Motor neuron (in vitro differentiated cells): Measurements from ENCODE around the gene TNS4. TPM values are rescaled to one million over a fixed set of nuclear protein-coding genes. Genes with fewer than 3 reads are reported as not detected.
"Not testable (repeated sequence)": the region's sequence is repeated elsewhere in the genome, so short reads cannot be mapped to it uniquely, and the experiment has no call there.

ENCODE experiments used
- ATAC-seq, 8 experiments: fragments of 200-7000 bp; cut with Tn5 transposase; replicated peaks in 6 of 8; 2 replicates each; pipeline ENCODE4 v1.8.0; 2021; ENCODE audit warnings: mild to moderate bottlenecking in 8 of 8, moderate library complexity in 8 of 8
- H3K27ac ChIP-seq, 2 donors: fragments of 250-450 bp; sonication (Bioruptor Pico); 2 replicates each; pipeline ENCODE4 v1.9.0; 2021; ENCODE audit warnings: antibody characterized with exemption in 2 of 2, mild to moderate bottlenecking in 2 of 2, moderate library complexity in 1 of 2
- H3K4me1 ChIP-seq, 2 donors: fragments of 250-450 bp; sonication (Bioruptor Pico); replicated peaks in 1 of 2; 2 replicates each; pipeline ENCODE4 v1.6.1; 2021; ENCODE audit warnings: antibody characterized with exemption in 2 of 2, mild to moderate bottlenecking in 2 of 2, moderate library complexity in 1 of 2
- H3K4me3 ChIP-seq, 5 donors: fragments of 250-450 bp; sonication (Bioruptor Pico); 2 replicates each; pipeline ENCODE4 v1.9.0; 2021; ENCODE audit warnings: antibody characterized with exemption in 5 of 5, mild to moderate bottlenecking in 5 of 5, moderate library complexity in 4 of 5
- WGBS, 10 experiments: fragments of 450-650 bp; shearing (Covaris generic); methylation state at CpG; one replicate each; pipeline ENCODE4 v1.0.0; 2022; 5-methylcytosine and 5-hydroxymethylcytosine counted together
- in situ Hi-C, 9 experiments: fragments of 400-800 bp; cut with MboI; loops; one replicate each; pipeline ENCODE4 v1.15.0; 2021; ENCODE audit warnings: low sequenced_read_pairs in 9 of 9, low pct_unique_long_range_greater_than_20kb in 2 of 9; ENCODE audit not compliant: unreplicated experiment in 9 of 9
- total RNA-seq, 8 experiments: library from RNA; unstranded; fragments of 300-600 nt; gene quantifications; 2 replicates each; pipeline versions ENCODE4 v1.2.3 to v1.2.4, GENCODE V29; 2022

The TNS4 gene, protein sequence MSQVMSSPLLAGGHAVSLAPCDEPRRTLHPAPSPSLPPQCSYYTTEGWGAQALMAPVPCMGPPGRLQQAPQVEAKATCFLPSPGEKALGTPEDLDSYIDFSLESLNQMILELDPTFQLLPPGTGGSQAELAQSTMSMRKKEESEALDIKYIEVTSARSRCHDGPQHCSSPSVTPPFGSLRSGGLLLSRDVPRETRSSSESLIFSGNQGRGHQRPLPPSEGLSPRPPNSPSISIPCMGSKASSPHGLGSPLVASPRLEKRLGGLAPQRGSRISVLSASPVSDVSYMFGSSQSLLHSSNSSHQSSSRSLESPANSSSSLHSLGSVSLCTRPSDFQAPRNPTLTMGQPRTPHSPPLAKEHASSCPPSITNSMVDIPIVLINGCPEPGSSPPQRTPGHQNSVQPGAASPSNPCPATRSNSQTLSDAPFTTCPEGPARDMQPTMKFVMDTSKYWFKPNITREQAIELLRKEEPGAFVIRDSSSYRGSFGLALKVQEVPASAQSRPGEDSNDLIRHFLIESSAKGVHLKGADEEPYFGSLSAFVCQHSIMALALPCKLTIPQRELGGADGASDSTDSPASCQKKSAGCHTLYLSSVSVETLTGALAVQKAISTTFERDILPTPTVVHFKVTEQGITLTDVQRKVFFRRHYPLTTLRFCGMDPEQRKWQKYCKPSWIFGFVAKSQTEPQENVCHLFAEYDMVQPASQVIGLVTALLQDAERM
- total RNA-seq = 1 to 10 TPM in 1 of 8 experiments, under 1 TPM in 6, not detected in 1; 0.08 to 1.0 (median 0.15) TPM

DNA sequence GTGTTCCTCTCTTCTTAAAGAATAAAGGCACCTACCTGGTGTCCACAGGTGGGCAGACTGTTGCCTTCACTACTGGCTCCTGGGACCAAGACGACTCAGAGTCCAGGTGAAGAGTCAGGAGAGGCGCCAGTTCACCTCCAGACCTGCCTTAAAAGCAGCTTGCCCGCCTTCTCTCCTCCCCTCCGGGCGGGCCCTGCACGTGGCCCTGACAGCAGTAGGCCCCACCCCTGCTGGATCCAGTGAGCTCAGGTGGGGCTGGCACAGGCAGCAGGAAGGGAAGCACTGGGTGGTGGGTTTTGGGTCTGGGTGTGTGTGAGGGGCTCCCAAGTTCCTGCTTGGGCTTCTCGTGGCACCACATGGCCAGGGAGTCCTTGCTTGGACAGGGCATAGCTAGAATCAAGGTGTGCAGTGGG, at the start of gene TNS4:
TSS of gene TNS4 (minus strand) at position 125 of the 413 bp plus-strand sequence. CDS start 5,198 bp downstream, outside the sequence.
- ATAC-seq = no peak
- 40 to 100% (median 75%) methylated on average over 1 to 5 of the region's 7 CpGs; no CpG with 5 or more reads in 6 of the 10 experiments for WGBS, 10 experiments
- H3K4me1 ChIP-seq = peaks cover 0 to 6% of the 10 kb centered on the region in 2 donors
- H3K4me3 ChIP-seq = no peak within 1 kb of the TSS
- H3K27ac ChIP-seq = no peak within 1 kb of the TSS
- in situ Hi-C loops = no loop called here

DNA sequence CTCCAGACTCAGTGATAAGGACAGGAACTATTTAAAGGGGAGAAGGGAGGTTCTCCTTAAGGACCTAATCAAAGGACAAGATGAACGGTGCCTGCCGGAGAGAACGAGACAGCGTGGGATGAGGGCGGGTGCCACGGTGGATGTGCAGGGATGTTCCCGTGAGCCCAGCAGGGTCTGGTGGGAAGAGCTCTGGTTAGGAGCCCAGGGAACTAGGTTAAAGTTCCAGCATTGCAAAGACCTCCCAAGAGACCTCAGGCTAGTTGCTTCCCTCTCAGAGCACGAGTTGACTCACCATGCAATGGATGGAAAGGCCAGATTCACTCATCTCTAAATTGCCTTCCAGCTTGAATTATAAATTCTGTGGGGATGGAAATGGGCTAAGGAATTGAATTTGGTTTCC, 49.2 kb upstream of the TNS4 start:
- in situ Hi-C loops = loop anchor here in 1 of 9 experiments (25.0 kb wide), 1 partner anchor 188 kb away; the partner anchor contains the start of gene GJD3
- Histone ChIP-seq H3K4me3 (no peak overlapping the region), H3K27ac (no peak overlapping the region), H3K4me1 (peaks cover 34 to 51% of the 10 kb centered on the region in 2 donors)
- ATAC-seq = peak in 2 of 8 experiments; percentile 10
- WGBS, 10 experiments = 0 to 90% (median 77%) methylated on average over 1 to 8 of the region's 8 CpGs; no CpG with 5 or more reads in 2 of the 10 experiments

DNA sequence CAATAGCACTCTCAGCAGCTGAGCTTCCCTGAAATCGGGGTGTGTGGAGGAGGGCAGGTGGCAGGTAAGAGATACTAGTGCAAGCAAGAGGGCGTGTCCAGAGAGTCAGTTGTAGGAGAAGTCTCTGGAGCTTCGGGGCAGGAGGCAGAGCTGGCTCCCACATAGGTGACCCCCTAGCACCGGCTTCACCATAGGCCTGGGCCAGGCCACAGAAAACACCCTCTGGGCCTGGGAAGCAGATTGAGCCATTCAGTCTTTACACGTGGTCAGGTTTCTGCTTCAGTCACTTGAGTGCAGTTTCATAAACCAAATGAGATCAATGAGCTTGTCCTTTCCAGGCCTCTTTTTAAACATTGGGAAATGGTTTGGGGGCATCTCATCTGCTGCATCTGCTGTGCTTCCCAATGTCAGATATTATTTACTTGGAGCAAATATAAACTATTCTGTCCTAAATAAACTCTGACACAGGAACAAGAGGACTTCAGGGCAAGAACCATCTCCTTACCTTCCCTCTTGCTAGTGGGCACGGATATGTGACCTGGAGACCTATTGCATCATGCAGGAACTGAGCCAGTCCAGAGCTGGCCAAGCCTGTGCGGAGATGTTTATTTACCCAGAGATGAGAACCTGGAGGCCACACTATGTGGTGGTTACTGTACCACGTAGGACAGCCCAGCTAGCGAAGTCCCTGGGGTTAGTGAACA, 47.7 kb upstream of the TNS4 start:
- peak in 4 of 8 experiments; percentile 6 to 31 (median 21) for ATAC-seq
- Histone ChIP-seq H3K4me3 (no peak overlapping the region), H3K27ac (peak overlapping the region; percentile 33 to 57), H3K4me1 (peaks cover 33 to 47% of the 10 kb centered on the region in 2 donors)
- in situ Hi-C loops = loop anchor here in 3 of 9 experiments (25.0 kb wide), 2 partner anchors 112 to 187 kb away; partner anchors contain the start of genes GJD3 (in 2 of the 3) and IGFBP4 (in 1 of the 3)
- 0 to 100% (median 80%) methylated on average over 1 to 6 of the region's 9 CpGs; no CpG with 5 or more reads in 2 of the 10 experiments for WGBS, 10 experiments

DNA sequence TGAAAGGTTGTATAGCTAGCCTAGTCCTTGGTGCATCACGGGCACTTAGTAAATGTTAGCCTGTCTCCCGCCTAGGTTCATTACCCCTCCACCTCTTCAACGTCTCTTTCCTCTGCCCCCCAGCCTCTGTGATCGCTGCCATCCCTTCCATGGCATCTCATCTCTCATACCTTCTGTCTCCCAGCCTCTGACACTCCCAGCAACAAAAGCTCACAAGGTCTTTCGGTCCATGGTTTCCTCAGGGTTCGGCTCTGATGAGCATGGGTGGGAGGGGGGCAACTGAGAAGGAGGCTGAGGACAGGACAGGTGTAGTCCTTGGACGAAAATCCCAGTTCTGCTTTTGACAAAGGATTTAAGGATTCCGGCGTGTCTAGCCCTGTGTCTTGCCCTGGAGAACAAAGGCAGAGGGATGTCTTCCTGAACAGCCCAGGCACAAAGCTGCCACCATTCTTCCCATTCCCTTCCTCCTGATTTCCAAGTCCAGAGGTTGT, 47.1 kb upstream of the TNS4 start:
- no peak for ATAC-seq
- H3K4me1 ChIP-seq = peaks cover 29 to 44% of the 10 kb centered on the region in 2 donors
- in situ Hi-C loops = loop anchor here in 3 of 9 experiments (25.0 kb wide), 2 partner anchors 111 to 186 kb away; partner anchors contain the start of genes GJD3 (in 2 of the 3) and IGFBP4 (in 1 of the 3)
- WGBS, 10 experiments = 56 to 100% (median 90%) methylated on average over 1 to 8 of the region's 9 CpGs; no CpG with 5 or more reads in 3 of the 10 experiments
- H3K27ac ChIP-seq = peak overlapping the region in 1 of 2 donors; percentile 1
- H3K4me3 ChIP-seq = no peak overlapping the region

DNA sequence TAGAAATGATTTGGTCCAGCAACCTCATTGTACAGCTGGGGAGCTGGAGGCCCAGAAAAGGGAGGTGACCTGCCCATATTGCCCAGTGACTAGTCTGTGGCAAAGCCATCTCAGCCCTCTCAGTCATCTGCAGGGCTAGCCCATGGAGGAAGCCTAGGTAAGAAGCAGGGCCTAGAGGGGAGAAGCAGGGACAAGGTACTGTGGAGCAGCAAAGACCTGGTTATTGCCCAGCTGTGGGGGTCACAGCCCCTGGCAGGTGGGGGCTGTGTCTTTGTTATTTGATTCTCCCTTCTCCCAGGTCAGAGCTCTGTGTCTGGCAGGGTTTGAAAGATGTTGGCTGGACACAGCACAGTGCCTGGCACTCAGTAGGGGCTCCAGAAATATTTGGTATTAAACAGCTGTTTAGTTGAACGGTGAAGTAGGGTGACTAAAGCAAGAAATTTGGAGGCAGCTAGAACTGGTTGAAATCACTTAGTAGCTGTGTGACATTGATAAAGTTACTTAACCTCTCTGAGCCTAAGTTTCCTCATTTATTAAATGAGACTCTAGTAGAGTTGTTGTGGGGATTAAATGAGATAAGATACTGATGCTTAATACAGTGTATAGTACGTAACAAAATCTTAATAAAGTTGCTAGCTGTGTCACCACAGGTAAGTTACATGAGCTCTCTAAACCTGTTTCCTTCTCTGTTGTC, 46.5 kb upstream of the TNS4 start:
- Histone ChIP-seq H3K4me1 (peaks cover 32 to 46% of the 10 kb centered on the region in 2 donors), H3K4me3 (no peak overlapping the region)
- 62 to 100% (median 78%) methylated on average over 1 to 2 of the region's 2 CpGs; no CpG with 5 or more reads in 4 of the 10 experiments for WGBS, 10 experiments

DNA sequence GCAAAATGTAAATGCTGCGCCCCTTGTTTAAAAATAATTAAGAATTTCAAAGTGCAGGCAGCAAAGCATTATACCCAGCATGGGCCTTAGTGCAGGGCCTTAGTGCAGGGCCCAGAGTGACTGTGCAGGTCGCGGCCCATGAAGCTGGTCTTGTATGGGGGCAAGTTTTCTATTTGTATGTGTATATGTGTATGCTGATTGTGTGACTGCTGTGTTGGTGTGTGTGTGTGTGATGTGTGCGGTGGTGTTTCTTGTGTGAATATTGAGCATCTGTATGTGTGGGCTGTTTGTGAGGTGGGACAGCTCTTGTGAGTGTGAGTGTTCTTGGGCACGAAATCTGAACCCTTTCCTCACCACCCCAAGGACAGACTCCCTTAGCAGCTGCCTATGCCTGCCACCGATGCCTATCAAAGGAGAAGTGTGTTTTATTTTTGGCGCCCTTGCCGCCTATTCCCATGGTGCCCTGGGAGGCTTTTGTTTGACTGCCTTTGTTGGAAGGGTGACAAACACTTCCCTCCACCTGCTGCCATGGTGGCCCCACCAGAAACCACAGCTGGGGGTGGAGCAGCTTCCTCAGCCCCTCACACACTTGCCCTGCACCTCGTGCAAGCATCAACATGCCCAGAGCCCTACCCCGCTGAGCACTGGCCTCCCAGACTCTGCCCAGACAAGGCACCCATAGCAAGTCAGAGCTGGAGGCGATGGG, 45.8 kb upstream of the TNS4 start:
- WGBS, 10 experiments = 30 to 89% (median 76%) methylated on average over 2 to 7 of the region's 11 CpGs; no CpG with 5 or more reads in 2 of the 10 experiments
- in situ Hi-C loops = loop anchor here in 3 of 9 experiments (25.0 kb wide), 2 partner anchors 110 to 185 kb away; partner anchors contain the start of genes GJD3 (in 2 of the 3) and IGFBP4 (in 1 of the 3)
- H3K4me1 ChIP-seq = peaks cover 34 to 47% of the 10 kb centered on the region in 2 donors
- no peak overlapping the region for H3K27ac ChIP-seq
- no peak overlapping the region for H3K4me3 ChIP-seq
- peak in 5 of 8 experiments; percentile 18 to 39 (median 35) for ATAC-seq

More for the DNA sequence above, 46.5 kb upstream of the TNS4 start:
- in situ Hi-C loops = loop anchor here in 3 of 9 experiments (25.0 kb wide), 2 partner anchors 111 to 186 kb away; partner anchors contain the start of genes GJD3 (in 2 of the 3) and IGFBP4 (in 1 of the 3)
- ATAC-seq = no peak
- H3K27ac ChIP-seq = peak overlapping the region in 1 of 2 donors; percentile 8

DNA sequence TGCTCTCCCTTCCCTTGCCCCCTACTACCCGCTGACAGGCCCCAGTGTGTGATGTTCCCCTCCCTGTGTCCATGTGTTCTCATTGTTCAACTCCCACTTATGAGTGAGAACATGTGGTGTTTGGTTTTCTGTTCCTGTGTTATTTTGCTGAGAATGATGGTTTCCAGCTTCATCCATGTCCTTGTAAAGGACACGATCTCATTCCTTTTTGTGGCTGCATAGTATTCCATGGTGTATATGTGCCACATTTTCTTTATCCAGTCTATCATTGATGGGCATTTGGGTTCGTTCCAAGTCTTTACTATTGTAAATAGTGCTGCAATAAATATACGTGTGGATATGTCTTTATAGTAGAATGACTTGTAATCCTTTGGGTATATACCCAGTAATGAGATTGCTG, 45.1 kb upstream of the TNS4 start:
- ATAC-seq, H3K4me3 ChIP-seq, H3K27ac ChIP-seq: not testable (repeated sequence)
- peaks cover 36 to 49% of the 10 kb centered on the region in 2 donors for H3K4me1 ChIP-seq
- WGBS, 10 experiments = 63 to 100% (median 82%) methylated on average over 1 to 4 of the region's 4 CpGs; no CpG with 5 or more reads in 3 of the 10 experiments
- in situ Hi-C loops = loop anchor here in 3 of 9 experiments (25.0 kb wide), 2 partner anchors 109 to 184 kb away; partner anchors contain the start of genes GJD3 (in 2 of the 3) and IGFBP4 (in 1 of the 3)

DNA sequence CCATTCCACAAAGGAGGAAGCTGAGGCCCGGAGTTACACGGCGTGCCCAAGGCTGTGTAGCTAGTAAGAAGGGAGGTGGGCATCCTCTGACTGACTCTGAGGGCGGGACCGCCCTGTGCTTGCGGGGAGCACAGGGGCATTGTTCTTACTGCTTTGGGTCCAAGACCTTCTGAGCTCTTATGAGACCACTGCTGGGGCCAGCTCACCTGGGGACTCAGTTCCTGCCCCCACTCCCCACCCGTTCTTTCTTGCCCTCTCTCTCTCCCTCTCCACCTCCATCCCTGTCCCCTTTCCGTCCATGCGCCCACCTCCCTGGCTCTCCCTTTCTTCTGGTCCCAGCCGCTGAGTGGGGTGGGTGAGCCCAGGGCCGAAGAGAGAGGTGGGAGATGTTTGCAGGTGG, 44.2 kb upstream of the TNS4 start:
- peaks cover 42 to 55% of the 10 kb centered on the region in 2 donors for H3K4me1 ChIP-seq
- in situ Hi-C loops = loop anchor here in 3 of 9 experiments (25.0 kb wide), 2 partner anchors 108 to 183 kb away; partner anchors contain the start of genes GJD3 (in 2 of the 3) and IGFBP4 (in 1 of the 3)
- 80 to 100% (median 95%) methylated on average over 1 to 7 of the region's 11 CpGs; no CpG with 5 or more reads in 6 of the 10 experiments for WGBS, 10 experiments

DNA sequence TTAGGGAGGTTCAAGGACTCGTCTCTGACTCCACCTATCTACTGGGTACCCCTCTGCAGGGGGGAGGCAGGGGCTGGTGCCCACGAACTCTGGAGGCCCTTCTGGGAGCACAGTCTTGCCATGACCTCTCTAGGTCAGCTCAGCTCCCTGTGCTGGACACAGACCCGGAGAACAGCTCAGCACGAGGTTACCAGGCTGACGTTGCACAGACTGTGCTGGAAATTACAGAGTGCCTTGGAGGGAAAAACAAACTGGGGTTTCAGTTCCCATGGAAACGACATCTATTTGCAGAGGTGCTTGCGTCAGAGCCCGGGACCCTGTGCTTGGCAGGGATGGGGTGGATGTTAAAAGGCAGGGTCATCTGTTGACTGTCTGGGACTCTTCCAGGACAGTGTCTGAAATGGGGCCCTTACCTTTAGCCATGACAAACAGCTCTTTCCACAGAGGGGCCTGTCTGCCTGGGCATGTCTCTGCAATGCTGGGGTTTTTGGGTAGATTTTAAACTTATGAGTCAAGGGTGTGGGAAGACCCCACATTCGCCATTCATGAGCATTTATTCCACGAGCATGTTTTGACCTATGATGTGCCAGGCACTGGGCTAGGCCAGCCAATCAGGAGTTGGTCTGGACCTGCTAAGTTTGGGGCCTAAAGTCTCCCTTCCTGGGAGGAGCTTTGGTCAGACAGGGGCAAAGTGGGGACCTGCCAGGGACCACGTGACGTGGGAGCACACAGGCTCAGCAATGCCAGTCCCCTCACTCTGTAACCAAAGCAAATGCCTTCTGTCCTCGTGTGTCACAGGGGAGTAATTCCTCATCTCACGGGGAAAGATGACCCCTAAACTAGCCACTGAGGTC, 41.4 kb upstream of the TNS4 start:
- H3K27ac ChIP-seq = peak overlapping the region; percentile 87 to 89
- in situ Hi-C loops = loop anchor here in 3 of 9 experiments (25.0 kb wide), 2 partner anchors 105 to 180 kb away; partner anchors contain the start of genes GJD3 (in 2 of the 3) and IGFBP4 (in 1 of the 3)

More for the DNA sequence above, 44.2 kb upstream of the TNS4 start:
- no peak overlapping the region for H3K27ac ChIP-seq
- ATAC-seq = no peak
- H3K4me3 ChIP-seq = no peak overlapping the region

More for the DNA sequence above, 41.4 kb upstream of the TNS4 start:
- peaks cover 29 to 38% of the 10 kb centered on the region in 2 donors for H3K4me1 ChIP-seq
- H3K4me3 ChIP-seq = no peak overlapping the region
- ATAC-seq = peak; percentile 80 to 96 (median 92)
- 20 to 100% (median 53%) methylated on average over 1 to 9 of the region's 14 CpGs; no CpG with 5 or more reads in 4 of the 10 experiments for WGBS, 10 experiments
